H4 (cell line): ENCODE measurements around the gene RNF220. TPM values are rescaled to one million over a fixed set of nuclear protein-coding genes. Genes with fewer than 3 reads are reported as not detected.
"Not testable (repeated sequence)": the region's sequence is repeated elsewhere in the genome, so short reads cannot be mapped to it uniquely, and the experiment has no call there.

ENCODE experiments used
- DNase-seq: peaks from one replicate; pipeline ENCODE4 v3.0.0-alpha.2; 2015; ENCODE audit warnings: low spot score
- total RNA-seq: library from RNA; depleted of rRNA; stranded (reverse); fragments of >200 nt; shearing (Covaris generic); gene quantifications from 2 replicates; pipeline ENCODE4 v1.2.3, GENCODE V29; 2014

RNF220 gene
- total RNA-seq, 1 experiment from 2014 or later: 65.1 TPM

- DNase-seq: no peak
These were observed 144.5 kb downstream of the RNF220 start for GRCh38 chr1:44549510-44549909.

GRCh38 chr1:44553127-44553758 is 148.2 kb downstream of the RNF220 start:
- no peak for DNase-seq

- DNase-seq: peak; percentile 62
These were observed 148.7 kb downstream of the RNF220 start for GRCh38 chr1:44553771-44554170.

- DNase-seq: no peak
These were observed 149.7 kb downstream of the RNF220 start for GRCh38 chr1:44554706-44555105.

GRCh38 chr1:44557778-44558177 is 152.7 kb downstream of the RNF220 start:
- no peak for DNase-seq

- no peak for DNase-seq
These were observed 153.8 kb downstream of the RNF220 start for GRCh38 chr1:44558883-44559282.

- DNase-seq: no peak
These were observed 154.3 kb downstream of the RNF220 start for GRCh38 chr1:44559330-44559729.

- DNase-seq: no peak
These were observed 154.9 kb downstream of the RNF220 start for GRCh38 chr1:44559913-44560312.

- not testable (repeated sequence) for DNase-seq
These were observed 155.6 kb downstream of the RNF220 start for GRCh38 chr1:44560696-44561095.

- no peak for DNase-seq
These were observed 160.2 kb downstream of the RNF220 start for GRCh38 chr1:44565259-44565750.

GRCh38 chr1:44565833-44566232 is 160.8 kb downstream of the RNF220 start:
- DNase-seq: no peak

GRCh38 chr1:44566281-44567046 is 161.4 kb downstream of the RNF220 start:
- no peak for DNase-seq

- no peak for DNase-seq
These were observed 163.3 kb downstream of the RNF220 start for GRCh38 chr1:44568128-44568900.

GRCh38 chr1:44569491-44569890 is 164.4 kb downstream of the RNF220 start:
- DNase-seq: no peak

- no peak for DNase-seq
These were observed 166.9 kb downstream of the RNF220 start for GRCh38 chr1:44571712-44572571.

- no peak for DNase-seq
These were observed 167.5 kb downstream of the RNF220 start for GRCh38 chr1:44572572-44572879.

GRCh38 chr1:44575396-44575795 is 170.3 kb downstream of the RNF220 start:
- DNase-seq: no peak

- DNase-seq: no peak
These were observed 171.5 kb downstream of the RNF220 start for GRCh38 chr1:44576456-44577150.

- no peak for DNase-seq
These were observed 176.2 kb downstream of the RNF220 start for GRCh38 chr1:44581205-44581604.

- no peak for DNase-seq
These were observed 179.1 kb downstream of the RNF220 start for GRCh38 chr1:44584167-44584566.

GRCh38 chr1:44585315-44585920 is 180.4 kb downstream of the RNF220 start:
- no peak for DNase-seq
